A549 (cell line): ENCODE data around the gene GPR158.

Source experiments
- BHLHE40 ChIP-seq: IDR thresholded peaks from 2 replicates; pipeline ENCODE4 v1.6.1; 2012; ENCODE audit warnings: low read depth, low read length, inconsistent platforms
- CBX8 ChIP-seq: fragments of 200-600 bp; sonication (generic); IDR thresholded peaks from 2 replicates; pipeline ENCODE4 v1.6.1; 2016
- CHD2 ChIP-seq: fragments of 150-350 bp; IDR thresholded peaks from 2 replicates; pipeline ENCODE4 v1.6.1; 2014; ENCODE audit warnings: low read length; ENCODE audit not compliant: partially characterized antibody
- CTCF ChIP-seq: fragments of >200 bp; sonication (Bioruptor Twin); formaldehyde crosslinking; IDR thresholded peaks from 3 replicates; pipeline ENCODE4 v1.5.1; 2016
- E2F6 ChIP-seq: IDR thresholded peaks from 2 replicates; pipeline ENCODE4 v1.6.1; 2012; ENCODE audit warnings: low read depth, borderline replicate concordance
- ELK1 ChIP-seq: fragments of 150-350 bp; IDR thresholded peaks from 2 replicates; pipeline ENCODE4 v1.6.1; 2014; ENCODE audit warnings: low read depth, mild to moderate bottlenecking, low read length
- EP300 ChIP-seq, 2 experiments: fragments of >200 bp; sonication (Bioruptor Twin); formaldehyde crosslinking; IDR thresholded peaks; 2 replicates in 1 of 2; 3 replicates in 1 of 2; pipeline ENCODE4 v1.6.1; 2016 to 2017
- HDAC2 ChIP-seq: fragments of 200-600 bp; sonication (generic); IDR thresholded peaks from 2 replicates; pipeline ENCODE4 v1.6.1; 2016
- MAX ChIP-seq: IDR thresholded peaks from 2 replicates; pipeline ENCODE4 v1.6.1; 2012
- POLR2A ChIP-seq: IDR thresholded peaks from 2 replicates; pipeline ENCODE4 v1.6.1; 2012; ENCODE audit warnings: mild to moderate bottlenecking, low read length

DNA sequence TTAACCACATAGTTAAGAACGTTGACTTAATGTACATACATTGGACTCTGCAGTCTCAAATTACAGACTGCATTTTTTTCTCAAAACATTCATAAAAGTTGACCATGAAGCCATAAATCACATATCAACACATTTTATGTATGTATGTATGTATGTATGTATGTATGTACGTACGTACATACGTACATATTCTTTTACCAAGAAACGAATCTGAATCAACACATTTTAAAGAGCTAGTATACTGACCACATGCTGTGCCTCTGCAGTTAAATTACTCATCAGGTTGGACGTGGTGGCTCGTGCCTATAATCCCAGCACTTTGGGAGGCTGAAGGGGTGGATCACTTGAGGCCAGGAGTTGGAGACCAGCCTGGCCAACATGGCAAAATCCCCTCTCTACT lies 105.8 kb downstream of the GPR158 start:
- TF ChIP-seq EP300 (IDR thresholded peaks at IDR 0.05), result no peak
- no peak for TF ChIP-seq E2F6
- no peak for TF ChIP-seq CTCF
- TF ChIP-seq MAX, result no peak
- TF ChIP-seq ELK1, result no peak
- TF ChIP-seq CHD2, result no peak
- TF ChIP-seq POLR2A, result no peak
- no peak for TF ChIP-seq BHLHE40
- no peak for TF ChIP-seq CBX8
- TF ChIP-seq HDAC2, result no peak
